Activated CD4-positive, alpha-beta T cell treated with anti-CD3 and anti-CD28 coated beads, Interleukin-10, Interleukin-2, amounts not matched to agents 100 ng/mL and 50 ng/mL, durations not matched to agents 16 hours and 8 hours (primary cell): Measurements from ENCODE around the gene SGK2.
A peak's percentile ranks its signal among the peaks of the same experiment; 100 is the strongest.
"Not testable (repeated sequence)": the region's sequence is repeated elsewhere in the genome, so short reads cannot be mapped to it uniquely, and the experiment has no call there.

ENCODE experiments used
- DNase-seq: peaks from one replicate; pipeline ENCODE4 v3.0.0-alpha.2; 2020

The SGK2 gene

GRCh38 chr20:43564993-43565757, 6.3 kb downstream of the SGK2 start:
- no peak for DNase-seq

- DNase-seq: no peak
Observed at GRCh38 chr20:43565758-43566104, 6.9 kb downstream of the SGK2 start.

GRCh38 chr20:43567477-43567876, 8.7 kb downstream of the SGK2 start:
- DNase-seq: no peak

- no peak for DNase-seq
Observed at GRCh38 chr20:43568706-43569105, 9.9 kb downstream of the SGK2 start.

- no peak for DNase-seq
Observed at GRCh38 chr20:43569282-43569681, 10.5 kb downstream of the SGK2 start.

GRCh38 chr20:43570496-43570895, 11.7 kb downstream of the SGK2 start:
- no peak for DNase-seq

- DNase-seq: no peak
Observed at GRCh38 chr20:43571310-43571709, 12.5 kb downstream of the SGK2 start.

GRCh38 chr20:43571771-43572170, 12.9 kb downstream of the SGK2 start:
- no peak for DNase-seq

- no peak for DNase-seq
Observed at GRCh38 chr20:43572891-43573290, 14.1 kb downstream of the SGK2 start.

GRCh38 chr20:43576108-43576507, 17.3 kb downstream of the SGK2 start:
- DNase-seq: no peak

- DNase-seq: no peak
Observed at GRCh38 chr20:43579861-43580793, 21.3 kb downstream of the SGK2 start.

GRCh38 chr20:43583133-43583864, 24.5 kb downstream of the SGK2 start:
- no peak for DNase-seq

GRCh38 chr20:43583982-43584432, 25.2 kb downstream of the SGK2 start:
- no peak for DNase-seq

- DNase-seq: no peak
Observed at GRCh38 chr20:43584448-43585136, 25.8 kb downstream of the SGK2 start.

- DNase-seq: no peak
Observed at GRCh38 chr20:43586641-43587040, 27.8 kb downstream of the SGK2 start.

GRCh38 chr20:43588526-43588925, 29.7 kb downstream of the SGK2 start:
- not testable (repeated sequence) for DNase-seq

- DNase-seq: peak; percentile 3
Observed at GRCh38 chr20:43590036-43590391, 31.2 kb downstream of the SGK2 start.

- peak; percentile 93 for DNase-seq
Observed at GRCh38 chr20:43590392-43591303, 31.8 kb downstream of the SGK2 start, which contains the start of gene IFT52. TSS of gene IFT52 (plus strand) at chr20:43590937. CDS start at chr20:43594699, 3,762 bp downstream.

- DNase-seq: not testable (repeated sequence)
Observed at GRCh38 chr20:43601960-43602359, 43.1 kb downstream of the SGK2 start.

GRCh38 chr20:43603124-43603523, 44.3 kb downstream of the SGK2 start:
- DNase-seq: no peak

GRCh38 chr20:43605715-43606114, 46.9 kb downstream of the SGK2 start:
- DNase-seq: no peak
